SK-N-SH treated with all-trans-retinoic acid at 6 μM for 48 hours (cell line): ENCODE results near the gene GLA.
A peak's percentile ranks its signal among the peaks of the same experiment; 100 is the strongest.

ENCODE experiments used
- ATAC-seq: fragments of 200-7000 bp; cut with Tn5 transposase; 3 replicates; pipeline ENCODE4 v1.9.1; 2020; ENCODE audit warnings: mild to moderate bottlenecking, moderate library complexity
- CREB5 ChIP-seq: fragments of 250-450 bp; sonication (Bioruptor Pico); IDR thresholded peaks from 2 replicates; pipeline ENCODE4 v1.5.1; 2020; ENCODE audit warnings: low read depth, mild to moderate bottlenecking, moderate library complexity
- CSDC2 ChIP-seq: fragments of 250-450 bp; sonication (Bioruptor Pico); IDR thresholded peaks from 2 replicates; pipeline ENCODE4 v1.5.0; 2020; ENCODE audit warnings: mild to moderate bottlenecking, moderate library complexity
- GLIS3 ChIP-seq: fragments of 250-450 bp; sonication (Bioruptor Pico); IDR thresholded peaks from 2 replicates; pipeline ENCODE4 v1.5.0; 2020; ENCODE audit warnings: mild to moderate bottlenecking, moderate library complexity
- ISL1 ChIP-seq: fragments of 250-450 bp; sonication (Bioruptor Pico); IDR thresholded peaks from 2 replicates; pipeline ENCODE4 v2.1.2; 2022; ENCODE audit warnings: mild to moderate bottlenecking, moderate library complexity
- OSR1 ChIP-seq: fragments of 250-450 bp; sonication (Bioruptor Pico); IDR thresholded peaks from 2 replicates; pipeline ENCODE4 v1.8.0; 2022; ENCODE audit warnings: moderate library complexity, mild to moderate bottlenecking, inconsistent platforms
- PATZ1 ChIP-seq: fragments of 250-450 bp; sonication (Bioruptor Pico); IDR thresholded peaks from 2 replicates; pipeline ENCODE4 v1.8.0; 2020; ENCODE audit warnings: mild to moderate bottlenecking, moderate library complexity, borderline replicate concordance
- SNAI2 ChIP-seq: fragments of 250-450 bp; sonication (Bioruptor Pico); IDR thresholded peaks from 2 replicates; pipeline ENCODE4 v1.5.0; 2020; ENCODE audit warnings: mild to moderate bottlenecking, moderate library complexity
- TCF4 ChIP-seq: fragments of 250-450 bp; sonication (Bioruptor Pico); IDR thresholded peaks from 2 replicates; pipeline ENCODE4 v1.8.0; 2021; ENCODE audit warnings: mild to moderate bottlenecking, moderate library complexity, borderline replicate concordance
- TOX ChIP-seq: fragments of 250-450 bp; sonication (Bioruptor Pico); IDR thresholded peaks from 2 replicates; pipeline ENCODE4 v1.8.0; 2021; ENCODE audit warnings: mild to moderate bottlenecking, moderate library complexity, borderline replicate concordance
- ZC3H10 ChIP-seq: fragments of 250-450 bp; sonication (Bioruptor Pico); IDR thresholded peaks from 2 replicates; pipeline ENCODE4 v1.5.1; 2021; ENCODE audit warnings: mild to moderate bottlenecking, moderate library complexity
- ZFP3 ChIP-seq: fragments of 250-450 bp; sonication (Bioruptor Pico); IDR thresholded peaks from 2 replicates; pipeline ENCODE4 v1.5.0; 2020; ENCODE audit warnings: mild to moderate bottlenecking, moderate library complexity
- ZNF565 ChIP-seq: fragments of 450-650 bp; formaldehyde crosslinking; conservative IDR thresholded peaks from 2 replicates; pipeline ENCODE4 v1.5.0; 2020; ENCODE audit warnings: low read depth, mild to moderate bottlenecking, moderate library complexity
- ZNF70 ChIP-seq: fragments of 450-650 bp; formaldehyde crosslinking; IDR thresholded peaks from 2 replicates; pipeline ENCODE4 v1.5.0; 2020; ENCODE audit warnings: mild to moderate bottlenecking, moderate library complexity
- TF ChIP-seq, protein P1 (sequence below): fragments of 250-450 bp; sonication (Bioruptor Pico); IDR thresholded peaks from 2 replicates; pipeline ENCODE4 v1.5.1; 2021; ENCODE audit warnings: mild to moderate bottlenecking, moderate library complexity
- TF ChIP-seq, protein P2 (sequence below): fragments of 250-450 bp; sonication (Bioruptor Pico); IDR thresholded peaks from 2 replicates; pipeline ENCODE4 v1.5.0; 2020; ENCODE audit warnings: mild to moderate bottlenecking, moderate library complexity
- TF ChIP-seq, protein P3 (sequence below): fragments of 250-450 bp; sonication (Bioruptor Pico); IDR thresholded peaks from 2 replicates; pipeline ENCODE4 v1.8.0; 2021; ENCODE audit warnings: low read depth, mild to moderate bottlenecking, moderate library complexity, borderline replicate concordance

GLA gene

GRCh38 chrX:101398694-101399093 is 9.0 kb downstream of the GLA start (continued):
- TF ChIP-seq, protein P1, sequence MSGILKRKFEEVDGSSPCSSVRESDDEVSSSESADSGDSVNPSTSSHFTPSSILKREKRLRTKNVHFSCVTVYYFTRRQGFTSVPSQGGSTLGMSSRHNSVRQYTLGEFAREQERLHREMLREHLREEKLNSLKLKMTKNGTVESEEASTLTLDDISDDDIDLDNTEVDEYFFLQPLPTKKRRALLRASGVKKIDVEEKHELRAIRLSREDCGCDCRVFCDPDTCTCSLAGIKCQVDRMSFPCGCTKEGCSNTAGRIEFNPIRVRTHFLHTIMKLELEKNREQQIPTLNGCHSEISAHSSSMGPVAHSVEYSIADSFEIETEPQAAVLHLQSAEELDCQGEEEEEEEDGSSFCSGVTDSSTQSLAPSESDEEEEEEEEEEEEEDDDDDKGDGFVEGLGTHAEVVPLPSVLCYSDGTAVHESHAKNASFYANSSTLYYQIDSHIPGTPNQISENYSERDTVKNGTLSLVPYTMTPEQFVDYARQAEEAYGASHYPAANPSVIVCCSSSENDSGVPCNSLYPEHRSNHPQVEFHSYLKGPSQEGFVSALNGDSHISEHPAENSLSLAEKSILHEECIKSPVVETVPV (CRISPR knock-in tag), result no peak
- TF ChIP-seq SNAI2 (CRISPR knock-in tag) (no peak), TOX (CRISPR knock-in tag) (no peak), ZFP3 (CRISPR knock-in tag) (no peak), ZNF70 (no peak), GLIS3 (CRISPR knock-in tag) (no peak), OSR1 (CRISPR knock-in tag) (no peak)
- TF ChIP-seq, all 23 proteins: peak for 0

- peak; percentile 60 for ATAC-seq
- TF ChIP-seq OSR1 (CRISPR knock-in tag) (no peak), CREB5 (no peak)
- TF ChIP-seq, protein P2, sequence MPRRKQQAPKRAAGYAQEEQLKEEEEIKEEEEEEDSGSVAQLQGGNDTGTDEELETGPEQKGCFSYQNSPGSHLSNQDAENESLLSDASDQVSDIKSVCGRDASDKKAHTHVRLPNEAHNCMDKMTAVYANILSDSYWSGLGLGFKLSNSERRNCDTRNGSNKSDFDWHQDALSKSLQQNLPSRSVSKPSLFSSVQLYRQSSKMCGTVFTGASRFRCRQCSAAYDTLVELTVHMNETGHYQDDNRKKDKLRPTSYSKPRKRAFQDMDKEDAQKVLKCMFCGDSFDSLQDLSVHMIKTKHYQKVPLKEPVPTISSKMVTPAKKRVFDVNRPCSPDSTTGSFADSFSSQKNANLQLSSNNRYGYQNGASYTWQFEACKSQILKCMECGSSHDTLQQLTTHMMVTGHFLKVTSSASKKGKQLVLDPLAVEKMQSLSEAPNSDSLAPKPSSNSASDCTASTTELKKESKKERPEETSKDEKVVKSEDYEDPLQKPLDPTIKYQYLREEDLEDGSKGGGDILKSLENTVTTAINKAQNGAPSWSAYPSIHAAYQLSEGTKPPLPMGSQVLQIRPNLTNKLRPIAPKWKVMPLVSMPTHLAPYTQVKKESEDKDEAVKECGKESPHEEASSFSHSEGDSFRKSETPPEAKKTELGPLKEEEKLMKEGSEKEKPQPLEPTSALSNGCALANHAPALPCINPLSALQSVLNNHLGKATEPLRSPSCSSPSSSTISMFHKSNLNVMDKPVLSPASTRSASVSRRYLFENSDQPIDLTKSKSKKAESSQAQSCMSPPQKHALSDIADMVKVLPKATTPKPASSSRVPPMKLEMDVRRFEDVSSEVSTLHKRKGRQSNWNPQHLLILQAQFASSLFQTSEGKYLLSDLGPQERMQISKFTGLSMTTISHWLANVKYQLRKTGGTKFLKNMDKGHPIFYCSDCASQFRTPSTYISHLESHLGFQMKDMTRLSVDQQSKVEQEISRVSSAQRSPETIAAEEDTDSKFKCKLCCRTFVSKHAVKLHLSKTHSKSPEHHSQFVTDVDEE (CRISPR knock-in tag), result no peak
These were observed 9.9 kb downstream of the GLA start for GRCh38 chrX:101397779-101398178.

- no peak for ATAC-seq
- TF ChIP-seq GLIS3 (CRISPR knock-in tag), result no peak
- no peak for TF ChIP-seq ZC3H10 (CRISPR knock-in tag)
- TF ChIP-seq PATZ1 (CRISPR knock-in tag), result no peak
- TF ChIP-seq SNAI2 (CRISPR knock-in tag), result no peak
- TF ChIP-seq CSDC2 (CRISPR knock-in tag), result no peak
- no peak for TF ChIP-seq TCF4
- TF ChIP-seq TOX (CRISPR knock-in tag), result no peak
- TF ChIP-seq, protein P3, sequence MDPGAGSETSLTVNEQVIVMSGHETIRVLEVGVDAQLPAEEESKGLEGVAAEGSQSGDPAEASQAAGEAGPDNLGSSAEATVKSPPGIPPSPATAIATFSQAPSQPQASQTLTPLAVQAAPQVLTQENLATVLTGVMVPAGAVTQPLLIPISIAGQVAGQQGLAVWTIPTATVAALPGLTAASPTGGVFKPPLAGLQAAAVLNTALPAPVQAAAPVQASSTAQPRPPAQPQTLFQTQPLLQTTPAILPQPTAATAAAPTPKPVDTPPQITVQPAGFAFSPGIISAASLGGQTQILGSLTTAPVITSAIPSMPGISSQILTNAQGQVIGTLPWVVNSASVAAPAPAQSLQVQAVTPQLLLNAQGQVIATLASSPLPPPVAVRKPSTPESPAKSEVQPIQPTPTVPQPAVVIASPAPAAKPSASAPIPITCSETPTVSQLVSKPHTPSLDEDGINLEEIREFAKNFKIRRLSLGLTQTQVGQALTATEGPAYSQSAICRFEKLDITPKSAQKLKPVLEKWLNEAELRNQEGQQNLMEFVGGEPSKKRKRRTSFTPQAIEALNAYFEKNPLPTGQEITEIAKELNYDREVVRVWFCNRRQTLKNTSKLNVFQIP (CRISPR knock-in tag), result no peak
- TF ChIP-seq ISL1 (CRISPR knock-in tag), result no peak
These were observed 11.9 kb downstream of the GLA start for GRCh38 chrX:101395789-101396188.

GRCh38 chrX:101394372-101394771 is 13.4 kb downstream of the GLA start:
- no peak for TF ChIP-seq TCF4
- TF ChIP-seq, protein P1 (CRISPR knock-in tag), result no peak
- no peak for TF ChIP-seq CSDC2 (CRISPR knock-in tag)
- TF ChIP-seq GLIS3 (CRISPR knock-in tag), result no peak
- no peak for TF ChIP-seq ZNF565 (CRISPR knock-in tag)
- TF ChIP-seq ISL1 (CRISPR knock-in tag), result no peak
- TF ChIP-seq TOX (CRISPR knock-in tag), result no peak
- TF ChIP-seq, protein P3 (CRISPR knock-in tag), result no peak
- TF ChIP-seq SNAI2 (CRISPR knock-in tag), result no peak
- ATAC-seq, result no peak
